Measurements from ENCODE around the gene ZNF502. TPM values are rescaled to one million over a fixed set of nuclear protein-coding genes. Genes with fewer than 3 reads are reported as not detected.

ZNF502 gene
- total and polyA plus RNA-seq, 2 of the 8 experiments (the other 6 are each of a cell fraction or from before 2014, with no cell fraction given): 1.5 to 3.8 TPM

- TF ChIP-seq RAD21 (IDR thresholded peaks at IDR 0.05 in 1 of 2, conservative IDR thresholded peaks at IDR 0.05 in 1 of 2; ENCODE audit: low read depth in 2 of 2, low read length in 2 of 2) (peak in 1 of 2 experiments; percentile 25; a peak in 1 of 4 replicates), CBX5 (IDR thresholded peaks at IDR 0.05; ENCODE audit: low read depth, low read length) (no peak), ZNF274 (IDR thresholded peaks at IDR 0.05; ENCODE audit: borderline replicate concordance, extremely low read depth, low read length) (no peak), KDM5A (IDR thresholded peaks at IDR 0.05; ENCODE audit: low read length) (peak; percentile 75), NANOG (IDR thresholded peaks at IDR 0.05; ENCODE audit: insufficient read depth, low read depth, low read length, poor library complexity, severe bottlenecking) (no peak), TCF12 (IDR thresholded peaks at IDR 0.05; ENCODE audit: low read depth, low read length) (no peak), MAFK (IDR thresholded peaks at IDR 0.05; ENCODE audit: low read depth, low read length) (no peak), ASH2L (IDR thresholded peaks at IDR 0.05; ENCODE audit: low read length) (peak; percentile 83), SAP30 (IDR thresholded peaks at IDR 0.05; ENCODE audit: insufficient read depth, insufficient replicate concordance, low read length) (no peak), POLR2A (IDR thresholded peaks at IDR 0.05; ENCODE audit: control extremely low read depth in 1 of 2, low read depth in 2 of 2, low read length in 2 of 2) (peak; percentile 79 to 86), GABPA (IDR thresholded peaks at IDR 0.05; ENCODE audit: borderline replicate concordance, insufficient read depth, low read length) (peak; percentile 71; the same call in 1 of the 2 replicates), SIX5 (IDR thresholded peaks at IDR 0.05; ENCODE audit: low read depth, low read length) (no peak; the same call in 1 of the 2 replicates), SP2 (IDR thresholded peaks at IDR 0.05; ENCODE audit: low read length) (peak; percentile 91), RFX5 (IDR thresholded peaks at IDR 0.05; ENCODE audit: borderline replicate concordance, low read depth, low read length) (no peak), TEAD4 (IDR thresholded peaks at IDR 0.05; ENCODE audit: low read depth, low read length) (no peak), EP300 (IDR thresholded peaks at IDR 0.05; ENCODE audit: borderline replicate concordance in 1 of 2, low read depth in 2 of 2, low read length in 2 of 2) (no peak), JUND (IDR thresholded peaks at IDR 0.05; ENCODE audit: low read length) (no peak), BRCA1 (IDR thresholded peaks at IDR 0.05; ENCODE audit: low read depth, low read length) (no peak; the same call in 1 of the 2 replicates), POLR2AphosphoS5 (IDR thresholded peaks at IDR 0.05; ENCODE audit: low read depth, low read length) (peak; percentile 73; the same call in 1 of the 2 replicates), ATF3 (IDR thresholded peaks at IDR 0.05; ENCODE audit: insufficient read depth, low read depth, low read length) (peak; percentile 72; the same call in 1 of the 2 replicates), CTBP2 (IDR thresholded peaks at IDR 0.05; ENCODE audit: borderline replicate concordance, insufficient read depth, insufficient read length, low read length) (no peak), TBP (IDR thresholded peaks at IDR 0.05; ENCODE audit: low read depth, low read length) (peak; percentile 94), EGR1 (IDR thresholded peaks at IDR 0.05; ENCODE audit: borderline replicate concordance, low read depth, low read length) (peak; percentile 79; the same call in 1 of the 2 replicates), CEBPB (IDR thresholded peaks at IDR 0.05; ENCODE audit: low read depth, low read length) (0 out of 2 replicates have a peak, but pooled peaks have one; percentile 7)
Measured at GRCh38 chr3:44729384-44729910, 17.0 kb downstream of the ZNF502 start, which contains the start of gene ZNF501 (continued).

Data from H1 (cell line).